GM12874 (cell line): ENCODE results near the gene PNPLA5.

Experiments used
- CTCF ChIP-seq: IDR thresholded peaks from 2 replicates; pipeline ENCODE4 v1.5.1; 2011; ENCODE audit warnings: low read depth, mild to moderate bottlenecking, control low read depth, low read length, moderate library complexity; ENCODE audit not compliant: insufficient read depth

PNPLA5 gene

GRCh38 chr22:43835166-43835565, 56.6 kb downstream of the PNPLA5 start:
- TF ChIP-seq CTCF, result no peak

GRCh38 chr22:43833286-43834240, 58.2 kb downstream of the PNPLA5 start:
- no peak for TF ChIP-seq CTCF

- TF ChIP-seq CTCF, result no peak
These were observed 59.2 kb downstream of the PNPLA5 start for GRCh38 chr22:43832393-43833265.

GRCh38 chr22:43831561-43832392, 60.0 kb downstream of the PNPLA5 start:
- TF ChIP-seq CTCF, result no peak

- TF ChIP-seq CTCF, result no peak
These were observed 60.8 kb downstream of the PNPLA5 start for GRCh38 chr22:43830931-43831560.

- no peak for TF ChIP-seq CTCF
These were observed 61.6 kb downstream of the PNPLA5 start for GRCh38 chr22:43829904-43830851.
